Limb (tissue), 2 donors: ENCODE results near the gene LMNB1.
A peak's percentile ranks its signal among the peaks of the same experiment; 100 is the strongest.
"Not testable (repeated sequence)": the region's sequence is repeated elsewhere in the genome, so short reads cannot be mapped to it uniquely, and the experiment has no call there.

Source experiments
- DNase-seq, 2 donors: peaks; one replicate each; pipeline ENCODE4 v3.0.0-alpha.2; 2016; ENCODE audit errors: extremely low spot score in 2 of 2

LMNB1 gene

DNA sequence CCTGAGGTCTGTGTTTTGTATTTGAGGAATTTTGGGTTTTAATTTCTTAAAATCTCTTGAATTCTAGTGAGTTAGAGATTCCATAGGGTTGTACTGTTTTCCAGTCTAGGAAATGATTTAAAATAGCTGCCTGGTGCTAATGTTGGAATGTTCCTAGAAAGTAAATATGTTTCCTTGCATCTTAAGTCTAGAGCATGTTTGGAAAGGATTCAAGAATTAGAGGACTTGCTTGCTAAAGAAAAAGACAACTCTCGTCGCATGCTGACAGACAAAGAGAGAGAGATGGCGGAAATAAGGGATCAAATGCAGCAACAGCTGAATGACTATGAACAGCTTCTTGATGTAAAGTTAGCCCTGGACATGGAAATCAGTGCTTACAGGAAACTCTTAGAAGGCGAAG, 41.8 kb downstream of the LMNB1 start:
- DNase-seq, result no peak

DNA sequence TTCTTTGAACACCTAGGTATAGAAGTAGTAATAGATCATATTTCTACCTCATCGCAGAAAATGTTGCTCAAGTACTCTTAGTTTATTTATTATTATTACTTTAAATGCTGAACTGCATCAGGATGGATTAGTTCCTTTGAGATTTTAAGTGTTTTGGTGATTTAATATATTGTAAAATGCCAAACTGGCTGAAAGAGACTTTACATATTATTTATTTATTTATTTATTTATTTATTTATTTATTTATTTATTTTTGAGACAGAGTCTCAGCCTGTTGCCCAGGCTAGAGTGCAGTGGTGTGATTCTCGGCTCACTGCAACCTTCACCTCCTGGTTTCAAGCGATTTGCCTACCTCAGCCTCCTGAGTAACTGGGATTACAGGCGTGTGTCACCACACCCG, 42.3 kb downstream of the LMNB1 start:
- DNase-seq, result no peak

DNA sequence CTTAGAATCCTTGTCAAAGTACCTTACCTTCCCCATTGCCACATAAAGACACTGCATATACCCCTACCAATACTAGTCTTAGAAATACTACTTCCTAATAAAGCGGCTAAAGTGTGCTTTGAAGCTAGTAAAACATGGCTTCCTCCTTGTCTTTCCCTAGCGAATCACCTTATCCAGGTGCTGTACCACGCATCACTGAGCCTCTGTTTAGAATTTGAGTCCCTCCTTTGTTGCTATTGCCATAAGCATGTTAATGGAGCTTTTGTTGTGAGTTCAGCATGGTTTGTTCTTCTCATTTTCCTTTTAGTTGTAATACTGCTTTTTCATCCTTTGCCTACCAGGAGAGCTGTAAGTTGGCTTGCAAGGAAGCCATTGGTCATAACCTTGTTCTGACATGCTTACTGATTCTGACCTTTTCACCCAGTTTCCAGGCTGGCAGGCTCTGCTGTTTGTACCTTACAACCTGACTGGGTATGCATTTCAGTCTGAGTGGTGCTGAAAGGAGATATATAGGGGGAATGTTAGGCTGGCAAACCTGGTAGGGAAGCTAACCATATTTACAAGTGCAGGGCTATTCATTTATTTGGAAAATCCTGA, 49.8 kb downstream of the LMNB1 start:
- no peak for DNase-seq

DNA sequence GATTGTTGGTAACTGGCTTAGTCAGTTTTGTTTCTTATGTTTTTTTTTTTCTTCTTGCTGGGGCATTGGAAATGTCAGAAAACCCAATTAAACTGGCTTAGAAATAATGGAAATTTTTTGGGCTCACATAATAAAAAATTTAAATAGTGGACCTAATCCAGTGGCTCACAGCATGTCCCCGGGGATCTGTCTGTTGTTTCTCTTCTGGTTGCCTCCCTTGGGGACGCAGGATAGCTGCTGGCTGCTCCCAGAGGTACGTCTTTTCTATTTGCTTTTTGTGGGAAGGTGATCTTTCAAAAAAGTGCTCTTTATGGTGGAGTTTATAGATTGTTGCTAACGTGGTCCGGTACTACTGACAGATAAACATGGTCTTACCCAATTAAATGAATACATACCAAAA, 52.2 kb downstream of the LMNB1 start:
- no peak for DNase-seq

DNA sequence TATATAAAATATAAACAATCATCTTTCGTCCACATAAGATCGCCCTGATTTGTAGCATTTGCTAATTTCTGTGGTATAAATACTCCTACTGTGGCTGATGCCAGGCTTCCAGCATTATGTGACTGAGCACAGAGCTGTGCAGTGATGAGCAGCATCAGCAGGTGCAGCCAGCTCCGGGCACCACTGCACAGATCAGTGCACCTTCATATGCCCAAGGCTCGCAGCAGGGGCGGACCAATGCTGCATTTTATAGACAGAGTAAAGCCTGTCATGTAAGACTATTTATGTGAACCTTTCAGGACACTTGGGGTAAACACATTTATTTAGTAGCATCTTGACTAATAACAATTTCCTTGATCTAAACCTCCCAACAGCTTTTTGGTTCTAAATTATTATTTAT, 53.1 kb downstream of the LMNB1 start:
- no peak for DNase-seq

DNA sequence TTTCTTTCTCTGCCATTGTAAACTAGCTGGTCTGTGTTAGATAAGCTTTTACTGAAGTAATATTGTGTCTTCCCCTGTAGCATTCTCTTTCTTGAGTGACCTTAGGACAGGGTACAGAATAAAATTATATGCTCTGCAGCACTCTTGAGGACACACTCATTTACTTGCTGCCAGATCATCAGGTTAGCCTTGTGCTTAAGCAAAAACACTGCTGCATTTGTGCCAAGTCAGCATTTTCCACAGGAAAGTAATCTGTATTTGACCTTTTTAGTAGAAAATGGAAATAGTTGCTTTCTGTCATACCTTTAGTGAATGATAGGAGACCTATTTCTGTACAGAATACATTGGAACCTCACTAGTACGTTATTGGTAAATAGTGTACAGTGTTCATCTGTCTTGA, 54.2 kb downstream of the LMNB1 start:
- no peak for DNase-seq

DNA sequence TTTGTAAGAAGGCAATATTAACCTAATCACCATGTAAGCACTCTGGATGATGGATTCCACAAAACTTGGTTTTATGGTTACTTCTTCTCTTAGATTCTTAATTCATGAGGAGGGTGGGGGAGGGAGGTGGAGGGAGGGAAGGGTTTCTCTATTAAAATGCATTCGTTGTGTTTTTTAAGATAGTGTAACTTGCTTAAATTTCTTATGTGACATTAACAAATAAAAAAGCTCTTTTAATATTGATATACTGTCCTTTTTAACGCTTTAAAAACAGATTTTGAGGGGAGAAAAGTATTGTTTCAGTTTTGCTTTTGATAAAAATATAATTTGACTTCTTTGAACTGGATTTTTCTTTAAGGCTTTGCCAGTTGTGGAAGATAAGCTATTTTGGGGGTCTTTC, 59.8 kb downstream of the LMNB1 start:
- no peak for DNase-seq

DNA sequence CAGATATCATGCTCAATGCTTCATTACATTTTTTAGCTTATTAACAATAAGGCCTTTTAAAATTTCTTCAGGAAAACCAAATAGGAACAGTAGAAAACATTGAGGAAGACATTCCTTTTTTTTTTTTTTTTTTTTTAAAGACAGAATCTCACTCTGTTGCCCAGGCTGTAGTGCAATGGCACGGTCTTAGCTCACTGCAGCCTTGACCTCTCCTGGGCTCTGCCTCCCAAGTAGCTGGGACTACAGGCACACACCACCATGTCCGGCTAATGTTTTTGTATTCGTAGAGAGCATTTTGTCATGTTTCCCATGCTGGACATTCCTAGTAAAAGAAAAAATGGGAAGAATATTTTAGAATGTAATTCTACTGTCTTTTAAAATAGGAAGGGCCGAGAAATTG, 60.3 kb downstream of the LMNB1 start:
- no peak for DNase-seq

DNA sequence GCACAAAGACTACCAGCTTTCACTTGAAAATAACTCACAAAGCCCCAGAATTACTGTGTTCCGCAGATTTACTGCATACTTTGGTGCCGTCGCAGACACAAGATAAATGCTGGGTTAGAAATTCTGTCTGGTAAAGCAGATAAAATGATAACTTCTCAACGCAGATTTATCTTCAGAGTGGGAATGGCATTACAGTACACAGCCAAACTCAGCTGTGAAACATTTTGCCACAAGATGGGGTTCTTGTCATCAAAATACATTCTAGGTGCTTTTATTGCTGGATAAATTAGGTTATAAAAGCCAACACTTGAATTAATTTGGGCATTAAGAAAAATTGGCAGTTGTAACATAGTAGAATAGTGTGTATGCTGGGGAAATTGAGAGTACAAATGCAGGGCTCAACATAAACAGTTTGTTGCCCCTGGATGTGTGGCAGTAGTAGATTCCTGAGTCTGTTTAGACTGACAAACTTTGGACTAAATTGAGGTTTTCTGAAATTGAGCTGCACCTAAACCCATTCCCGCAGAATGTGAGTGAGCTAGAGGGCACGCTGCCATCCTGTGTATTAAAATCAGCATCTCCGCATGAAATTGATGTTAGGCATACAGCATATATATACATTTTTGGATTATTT, 61.1 kb downstream of the LMNB1 start:
- DNase-seq, result no peak

DNA sequence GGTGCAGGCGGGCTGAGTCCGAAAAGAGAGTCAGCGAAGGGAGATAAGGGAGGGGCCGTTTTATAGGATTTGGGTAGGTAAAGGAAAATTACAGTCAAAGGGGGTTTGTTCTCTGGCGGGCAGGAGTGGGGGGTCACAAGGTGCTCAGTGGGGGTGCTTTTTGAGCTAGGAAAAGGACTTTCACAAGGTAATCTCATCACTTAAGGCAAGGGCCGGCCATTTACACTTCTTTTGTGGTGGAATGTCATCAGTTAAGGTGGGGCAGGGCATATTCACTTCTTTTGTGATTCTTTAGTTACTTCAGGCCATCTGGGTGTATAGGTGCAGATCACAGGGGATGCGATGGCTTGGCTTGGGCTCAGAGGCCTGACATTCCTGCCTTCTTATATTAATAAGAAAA, 62.5 kb downstream of the LMNB1 start:
- not testable (repeated sequence) for DNase-seq

DNA sequence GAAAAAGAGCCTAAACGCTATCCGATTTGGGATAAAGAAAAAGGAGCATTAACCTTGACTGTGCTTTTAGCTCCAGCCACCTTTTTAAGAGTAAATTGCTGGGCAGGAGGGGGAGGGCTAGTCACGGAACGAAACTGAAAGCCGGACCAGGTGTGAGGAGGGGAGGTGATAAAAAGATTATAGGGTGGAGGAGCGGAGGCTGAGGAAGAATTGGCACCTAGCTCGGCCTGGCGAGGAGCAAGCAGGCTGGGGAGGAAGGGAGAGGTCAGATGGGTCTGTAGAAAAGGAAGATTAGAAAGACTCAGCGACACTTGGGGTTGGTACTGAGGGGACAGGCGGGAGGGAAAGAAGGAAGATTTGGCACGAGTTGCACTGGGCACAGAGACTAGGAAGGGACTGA, 66.4 kb downstream of the LMNB1 start:
- DNase-seq, result not testable (repeated sequence)

DNA sequence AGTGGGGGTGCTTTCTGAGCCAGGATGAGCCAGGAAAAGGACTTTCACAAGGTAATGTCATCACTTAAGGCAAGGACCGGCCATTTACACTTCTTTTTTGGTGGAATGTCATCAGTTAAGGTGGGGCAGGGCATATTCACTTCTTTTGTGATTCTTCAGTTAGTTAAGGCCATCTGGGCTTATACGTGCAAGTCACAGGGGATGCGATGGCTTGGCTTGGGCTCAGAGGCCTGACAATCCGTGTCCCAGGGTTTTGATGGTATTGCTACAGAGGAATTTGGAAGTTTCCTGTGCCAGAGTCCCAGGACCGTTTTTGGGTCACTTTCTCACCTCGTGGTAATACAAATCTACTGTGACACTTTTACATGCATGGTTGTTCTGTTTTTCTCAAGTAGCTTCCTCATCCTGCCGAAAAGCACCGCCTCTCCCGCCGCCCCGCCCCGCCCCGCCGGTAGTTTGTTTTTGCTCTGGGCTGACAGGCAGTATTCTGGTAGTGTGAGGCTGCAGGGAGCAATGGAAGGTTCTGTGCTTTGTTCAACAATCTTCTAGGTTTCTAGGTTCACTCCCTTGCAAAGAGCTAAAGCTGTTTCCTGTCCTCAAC, 68.6 kb downstream of the LMNB1 start:
- not testable (repeated sequence) for DNase-seq

DNA sequence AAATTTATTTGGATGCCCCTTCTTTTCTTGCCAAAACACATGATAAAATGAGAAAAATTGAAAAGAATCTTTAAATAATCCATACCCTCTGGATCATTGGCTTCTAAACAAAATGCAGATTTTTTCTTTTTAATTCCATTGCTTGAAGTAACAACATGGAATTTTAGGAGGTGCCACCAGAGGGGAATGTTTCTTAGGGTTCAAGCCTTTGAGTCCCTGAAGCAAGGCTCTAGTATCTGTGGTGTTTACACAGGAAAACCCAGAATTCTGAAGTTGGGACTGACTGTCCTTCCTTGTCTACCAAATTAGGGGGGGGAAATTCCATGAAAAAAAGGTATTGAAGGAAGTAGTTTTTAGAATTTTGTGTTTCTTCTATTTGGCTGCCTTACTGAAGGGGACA, 69.4 kb downstream of the LMNB1 start:
- DNase-seq, result no peak

DNA sequence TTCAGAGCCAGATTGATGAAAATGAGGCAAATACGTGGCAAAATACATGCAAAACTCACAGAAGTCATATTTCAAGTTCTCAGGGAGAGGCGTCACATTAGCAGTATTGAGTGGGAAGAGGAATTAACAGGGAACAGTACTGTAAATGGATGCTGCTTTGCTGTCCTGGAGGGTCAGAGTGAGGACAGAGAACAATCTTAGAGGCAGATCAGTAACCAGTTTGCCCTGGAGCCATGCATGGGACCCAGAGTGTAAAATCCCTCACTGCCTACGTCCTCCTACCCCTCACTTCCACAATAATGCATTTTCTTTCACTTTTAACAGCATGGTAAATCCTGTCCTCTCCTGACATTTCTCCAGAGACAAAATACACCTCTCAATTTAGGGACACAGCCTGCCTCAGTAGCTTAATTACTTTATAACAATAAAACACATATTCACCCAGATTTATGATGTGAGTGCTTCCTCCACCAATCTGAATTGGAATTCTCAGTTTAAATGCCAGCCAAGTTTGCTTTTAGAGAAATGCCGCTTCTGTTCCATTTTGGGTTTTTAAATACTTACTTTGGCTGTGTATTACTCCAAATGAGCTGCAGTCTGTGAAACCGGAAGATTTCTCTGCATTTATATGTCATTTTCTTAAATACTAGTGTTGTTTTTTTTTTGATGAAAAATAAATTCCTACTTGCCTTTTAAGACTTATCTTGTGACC, 70.0 kb downstream of the LMNB1 start:
- no peak for DNase-seq

DNA sequence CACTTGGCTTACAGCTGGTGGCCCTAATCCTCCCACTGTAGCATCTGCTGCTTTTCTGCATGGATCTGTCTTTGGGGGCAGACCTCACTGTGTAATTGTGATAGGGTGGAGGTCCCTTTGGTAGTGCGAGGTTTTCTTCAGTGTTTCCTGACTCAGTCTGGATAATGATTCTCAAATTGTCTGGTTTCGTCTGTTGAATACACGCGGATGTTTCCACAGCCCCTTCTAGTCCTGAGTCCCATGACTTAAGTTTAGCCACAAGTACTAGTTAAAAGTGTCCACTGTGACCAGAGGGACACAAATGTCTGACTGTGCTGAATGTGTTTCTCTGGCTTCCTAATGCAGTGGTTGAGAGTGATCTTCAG, 70.5 kb downstream of the LMNB1 start:
- DNase-seq, result no peak

DNA sequence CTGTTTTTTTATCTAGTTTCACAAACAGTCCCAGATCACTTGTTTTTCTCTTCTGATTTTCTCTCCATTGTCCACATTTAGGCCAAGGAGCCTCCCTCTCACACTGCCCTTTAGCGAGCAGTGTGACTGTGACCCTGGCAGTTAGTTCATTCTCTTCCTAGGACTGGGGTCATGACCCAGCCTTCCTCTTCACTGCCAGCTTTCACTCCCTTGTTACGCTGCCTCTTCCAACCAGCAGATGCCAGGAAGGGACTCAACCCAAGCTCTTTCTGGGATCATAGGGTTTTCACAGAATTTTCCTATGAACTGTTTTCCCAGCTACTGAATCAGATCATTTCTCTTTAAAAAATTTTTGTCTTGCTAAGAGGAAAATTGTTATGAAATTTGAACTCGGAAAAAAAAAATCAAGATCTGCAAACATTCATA, 70.9 kb downstream of the LMNB1 start:
- no peak for DNase-seq

DNA sequence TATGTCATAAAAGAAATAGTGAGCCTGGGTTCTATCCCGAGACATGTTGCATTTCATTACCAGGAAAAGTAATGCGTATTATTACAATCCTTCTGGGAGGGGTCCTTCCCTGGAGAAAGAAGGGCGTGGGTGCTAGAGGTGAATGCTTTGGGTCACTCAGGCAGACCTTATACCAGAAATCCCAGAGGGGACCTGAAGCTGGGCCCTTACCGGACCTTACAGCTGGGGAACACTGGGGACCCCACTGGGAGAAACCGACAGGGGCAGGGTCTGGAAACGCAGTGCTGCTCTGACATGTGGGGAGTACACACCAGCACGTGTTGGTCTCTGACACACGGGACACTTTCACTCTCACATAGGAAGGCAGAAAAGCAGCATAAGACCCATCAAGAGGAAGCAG, 71.3 kb downstream of the LMNB1 start:
- no peak for DNase-seq

DNA sequence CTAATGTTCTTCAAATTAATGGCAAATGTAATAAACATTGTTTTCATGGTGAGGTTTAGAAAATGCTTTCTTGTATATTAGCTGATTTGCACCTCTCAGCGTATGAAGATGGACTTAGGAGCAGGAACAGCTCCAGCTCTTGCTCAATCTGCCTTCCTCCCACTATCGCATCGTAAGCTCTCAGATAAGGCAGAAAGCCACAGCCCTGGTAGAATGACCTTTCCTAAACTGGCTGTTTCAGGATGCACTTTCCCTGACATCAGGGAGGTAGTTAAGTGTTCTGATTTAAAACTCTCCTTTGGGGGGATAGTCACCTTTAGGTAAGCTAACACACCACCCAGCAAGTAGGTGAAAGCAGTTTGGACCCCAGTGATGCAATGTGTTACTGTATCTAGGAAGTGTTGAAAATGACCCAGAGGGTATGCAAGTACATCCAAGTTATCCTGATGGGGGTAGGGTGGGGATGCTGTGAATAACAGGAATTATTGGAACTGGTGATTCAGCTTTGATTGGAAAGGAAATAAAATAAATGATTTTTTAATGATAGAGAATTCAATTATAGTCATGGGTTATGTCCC, 72.3 kb downstream of the LMNB1 start:
- DNase-seq, result no peak

DNA sequence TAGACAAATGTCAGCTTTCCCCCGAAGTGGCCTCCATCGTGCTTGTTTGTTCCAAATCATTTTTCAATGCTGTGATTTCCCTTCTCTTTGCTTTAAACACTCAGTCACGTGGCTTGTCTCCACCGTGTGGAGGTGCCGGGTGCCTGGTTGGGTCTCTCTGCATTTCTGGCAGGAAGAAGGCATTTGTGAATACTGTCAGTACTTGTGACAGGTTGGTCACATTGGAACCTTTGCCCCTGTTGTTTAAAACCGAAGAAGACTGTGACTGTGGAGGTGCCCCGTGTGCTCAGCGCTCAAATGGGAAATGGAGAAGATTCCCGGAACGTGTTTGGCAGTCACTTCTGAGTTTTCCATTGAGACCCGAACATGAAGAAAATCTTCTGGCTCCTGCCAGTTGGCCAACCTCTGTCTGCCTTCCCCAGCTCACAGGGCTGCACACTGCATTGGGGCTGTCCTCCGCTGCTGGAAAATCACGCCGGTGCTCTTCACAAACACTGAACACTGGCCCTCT, 74.6 kb downstream of the LMNB1 start:
- peak; percentile 54 to 73 for DNase-seq

DNA sequence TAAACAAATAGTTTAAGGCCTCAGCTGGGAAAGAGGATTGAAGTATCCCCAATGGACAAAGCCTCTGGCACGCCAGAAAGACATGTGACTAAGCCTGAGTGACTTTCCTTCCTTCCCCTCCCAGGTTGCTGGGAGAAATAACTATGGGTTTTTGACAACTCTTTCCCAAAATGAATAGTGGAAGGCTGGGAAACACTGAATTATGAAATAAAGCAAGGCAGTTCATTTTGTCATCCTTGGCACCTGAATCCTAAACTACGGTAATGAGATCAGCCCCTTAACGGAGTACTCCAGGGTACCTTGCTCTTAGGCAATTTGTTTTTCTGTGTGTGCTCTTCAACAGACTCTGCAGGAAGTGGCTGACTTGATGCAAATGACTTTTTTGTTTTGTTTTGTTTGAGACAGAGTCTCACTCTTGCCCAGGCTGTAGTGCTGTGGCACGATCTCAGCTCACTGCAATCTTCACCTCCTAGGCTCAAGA, 75.2 kb downstream of the LMNB1 start:
- DNase-seq, result no peak

DNA sequence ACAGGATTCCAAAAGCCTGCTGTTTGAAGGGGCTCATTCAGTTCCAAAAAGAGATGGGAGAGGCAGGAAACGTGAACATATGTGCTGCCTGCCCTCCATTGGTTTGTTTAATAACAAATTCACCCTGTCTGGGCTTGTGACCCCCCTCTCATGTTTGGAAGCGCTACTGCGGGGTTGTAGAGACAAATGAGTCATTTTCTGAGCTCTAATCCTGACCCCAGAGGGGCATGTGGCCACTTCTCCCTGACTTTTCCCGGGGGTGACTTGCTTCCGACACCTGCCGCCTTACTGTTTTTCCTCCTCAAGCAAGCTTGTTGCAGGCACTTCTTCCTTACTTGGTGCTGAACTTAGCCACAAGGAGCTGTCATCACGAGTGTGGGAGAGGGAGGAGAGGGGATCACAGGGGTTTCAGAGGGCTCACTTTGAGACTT, 75.9 kb downstream of the LMNB1 start:
- DNase-seq, result no peak
